SK-N-SH treated with all-trans-retinoic acid at 6 μM for 48 hours (cell line): ENCODE measurements around the gene HES1.

ENCODE experiments used
- ATAC-seq: fragments of 200-7000 bp; cut with Tn5 transposase; 3 replicates; pipeline ENCODE4 v1.9.1; 2020; ENCODE audit warnings: mild to moderate bottlenecking, moderate library complexity
- ARNTL ChIP-seq: fragments of 450-650 bp; formaldehyde crosslinking; IDR thresholded peaks from 2 replicates; pipeline ENCODE4 v1.5.0; 2020; ENCODE audit warnings: low read depth, mild to moderate bottlenecking, moderate library complexity, borderline replicate concordance
- BACH2 ChIP-seq: fragments of 250-450 bp; sonication (Bioruptor Pico); IDR thresholded peaks from 2 replicates; pipeline ENCODE4 v1.9.0; 2021; ENCODE audit warnings: mild to moderate bottlenecking, borderline replicate concordance
- CSDC2 ChIP-seq: fragments of 250-450 bp; sonication (Bioruptor Pico); IDR thresholded peaks from 2 replicates; pipeline ENCODE4 v1.5.0; 2020; ENCODE audit warnings: mild to moderate bottlenecking, moderate library complexity
- ESRRG ChIP-seq: fragments of 250-450 bp; sonication (Bioruptor Pico); IDR thresholded peaks from 2 replicates; pipeline ENCODE4 v1.6.1; 2021; ENCODE audit warnings: mild to moderate bottlenecking
- GLIS3 ChIP-seq: fragments of 250-450 bp; sonication (Bioruptor Pico); IDR thresholded peaks from 2 replicates; pipeline ENCODE4 v1.5.0; 2020; ENCODE audit warnings: mild to moderate bottlenecking, moderate library complexity
- ISL1 ChIP-seq: fragments of 250-450 bp; sonication (Bioruptor Pico); IDR thresholded peaks from 2 replicates; pipeline ENCODE4 v2.1.2; 2022; ENCODE audit warnings: mild to moderate bottlenecking, moderate library complexity
- OSR1 ChIP-seq: fragments of 250-450 bp; sonication (Bioruptor Pico); IDR thresholded peaks from 2 replicates; pipeline ENCODE4 v1.8.0; 2022; ENCODE audit warnings: moderate library complexity, mild to moderate bottlenecking, inconsistent platforms
- PPARA ChIP-seq: fragments of 250-450 bp; sonication (Bioruptor Pico); IDR thresholded peaks from 2 replicates; pipeline ENCODE4 v1.5.0; 2020; ENCODE audit warnings: mild to moderate bottlenecking, borderline replicate concordance
- SNAI2 ChIP-seq: fragments of 250-450 bp; sonication (Bioruptor Pico); IDR thresholded peaks from 2 replicates; pipeline ENCODE4 v1.5.0; 2020; ENCODE audit warnings: mild to moderate bottlenecking, moderate library complexity
- TOX ChIP-seq: fragments of 250-450 bp; sonication (Bioruptor Pico); IDR thresholded peaks from 2 replicates; pipeline ENCODE4 v1.8.0; 2021; ENCODE audit warnings: mild to moderate bottlenecking, moderate library complexity, borderline replicate concordance
- ZFP3 ChIP-seq: fragments of 250-450 bp; sonication (Bioruptor Pico); IDR thresholded peaks from 2 replicates; pipeline ENCODE4 v1.5.0; 2020; ENCODE audit warnings: mild to moderate bottlenecking, moderate library complexity
- ZFP30 ChIP-seq: fragments of 450-650 bp; formaldehyde crosslinking; IDR thresholded peaks from 2 replicates; pipeline ENCODE4 v1.5.0; 2022; ENCODE audit warnings: mild to moderate bottlenecking, moderate library complexity
- ZNF565 ChIP-seq: fragments of 450-650 bp; formaldehyde crosslinking; conservative IDR thresholded peaks from 2 replicates; pipeline ENCODE4 v1.5.0; 2020; ENCODE audit warnings: low read depth, mild to moderate bottlenecking, moderate library complexity
- ZNF70 ChIP-seq: fragments of 450-650 bp; formaldehyde crosslinking; IDR thresholded peaks from 2 replicates; pipeline ENCODE4 v1.5.0; 2020; ENCODE audit warnings: mild to moderate bottlenecking, moderate library complexity
- ZNF8 ChIP-seq: fragments of 450-650 bp; formaldehyde crosslinking; IDR thresholded peaks from 2 replicates; pipeline ENCODE4 v1.5.0; 2020; ENCODE audit warnings: mild to moderate bottlenecking, moderate library complexity
- TF ChIP-seq, protein P1 (sequence below): fragments of 250-450 bp; sonication (Bioruptor Pico); IDR thresholded peaks from 2 replicates; pipeline ENCODE4 v1.5.0; 2020; ENCODE audit warnings: mild to moderate bottlenecking, moderate library complexity
- TF ChIP-seq, protein P2 (sequence below): fragments of 250-450 bp; sonication (Bioruptor Pico); IDR thresholded peaks from 2 replicates; pipeline ENCODE4 v1.8.0; 2020; ENCODE audit warnings: mild to moderate bottlenecking, moderate library complexity, borderline replicate concordance
- TF ChIP-seq, protein P3 (sequence below): fragments of 250-450 bp; sonication (Bioruptor Pico); IDR thresholded peaks from 2 replicates; pipeline ENCODE4 v1.5.1; 2020; ENCODE audit warnings: low read depth, mild to moderate bottlenecking, moderate library complexity

The HES1 gene

DNA sequence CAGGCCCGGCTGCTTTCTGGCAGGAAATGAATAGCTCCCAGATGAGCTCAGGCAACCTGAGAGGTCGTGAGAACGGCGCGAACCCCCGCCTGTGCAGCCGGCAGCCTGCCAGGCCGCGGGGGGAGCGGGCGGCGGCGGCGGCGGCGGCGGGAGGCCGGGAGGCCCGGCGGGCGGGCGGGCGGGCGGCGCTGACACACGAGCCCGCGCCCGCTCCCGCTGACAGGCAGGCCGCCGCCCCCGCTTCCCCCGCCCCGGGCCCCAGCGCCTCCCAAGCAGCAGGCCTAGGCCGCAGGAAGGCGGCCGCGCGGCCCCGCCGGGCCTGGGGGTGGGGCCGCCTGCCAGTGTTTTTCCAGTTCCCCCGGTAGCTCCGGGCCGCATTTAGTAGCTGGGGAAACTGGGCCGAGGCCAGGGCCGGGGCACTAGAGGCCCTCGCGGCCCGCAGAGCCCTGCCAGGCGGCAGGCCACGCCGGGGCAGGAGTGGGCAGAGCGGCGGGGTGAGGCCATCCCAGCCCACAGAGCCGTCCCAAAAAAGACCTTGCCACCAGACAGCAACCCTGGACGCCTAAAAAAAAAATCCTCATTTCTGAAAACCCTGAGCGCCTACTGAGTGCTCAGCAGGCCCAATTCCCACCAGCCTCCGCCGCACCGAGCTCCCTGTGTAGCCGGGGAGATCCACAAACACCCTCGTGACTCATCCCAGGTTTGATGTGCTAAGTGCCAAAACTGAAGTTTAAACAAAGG is 5.6 kb downstream of the HES1 start:
- peak; percentile 37 for ATAC-seq
- TF ChIP-seq TOX (no peak), CSDC2 (peak; percentile 40; the same call in 1 of the 2 replicates), ZFP3 (CRISPR knock-in tag) (peak; percentile 67), ISL1 (CRISPR knock-in tag) (peak; percentile 14; the same call in 1 of the 2 replicates), ARNTL (CRISPR knock-in tag) (no peak), ESRRG (CRISPR knock-in tag) (no peak), GLIS3 (peak; percentile 79; the same call in 1 of the 2 replicates), PPARA (CRISPR knock-in tag) (no peak), ZFP30 (no peak)
- TF ChIP-seq, protein P1, sequence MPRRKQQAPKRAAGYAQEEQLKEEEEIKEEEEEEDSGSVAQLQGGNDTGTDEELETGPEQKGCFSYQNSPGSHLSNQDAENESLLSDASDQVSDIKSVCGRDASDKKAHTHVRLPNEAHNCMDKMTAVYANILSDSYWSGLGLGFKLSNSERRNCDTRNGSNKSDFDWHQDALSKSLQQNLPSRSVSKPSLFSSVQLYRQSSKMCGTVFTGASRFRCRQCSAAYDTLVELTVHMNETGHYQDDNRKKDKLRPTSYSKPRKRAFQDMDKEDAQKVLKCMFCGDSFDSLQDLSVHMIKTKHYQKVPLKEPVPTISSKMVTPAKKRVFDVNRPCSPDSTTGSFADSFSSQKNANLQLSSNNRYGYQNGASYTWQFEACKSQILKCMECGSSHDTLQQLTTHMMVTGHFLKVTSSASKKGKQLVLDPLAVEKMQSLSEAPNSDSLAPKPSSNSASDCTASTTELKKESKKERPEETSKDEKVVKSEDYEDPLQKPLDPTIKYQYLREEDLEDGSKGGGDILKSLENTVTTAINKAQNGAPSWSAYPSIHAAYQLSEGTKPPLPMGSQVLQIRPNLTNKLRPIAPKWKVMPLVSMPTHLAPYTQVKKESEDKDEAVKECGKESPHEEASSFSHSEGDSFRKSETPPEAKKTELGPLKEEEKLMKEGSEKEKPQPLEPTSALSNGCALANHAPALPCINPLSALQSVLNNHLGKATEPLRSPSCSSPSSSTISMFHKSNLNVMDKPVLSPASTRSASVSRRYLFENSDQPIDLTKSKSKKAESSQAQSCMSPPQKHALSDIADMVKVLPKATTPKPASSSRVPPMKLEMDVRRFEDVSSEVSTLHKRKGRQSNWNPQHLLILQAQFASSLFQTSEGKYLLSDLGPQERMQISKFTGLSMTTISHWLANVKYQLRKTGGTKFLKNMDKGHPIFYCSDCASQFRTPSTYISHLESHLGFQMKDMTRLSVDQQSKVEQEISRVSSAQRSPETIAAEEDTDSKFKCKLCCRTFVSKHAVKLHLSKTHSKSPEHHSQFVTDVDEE: peak; percentile 74
- TF ChIP-seq, protein P2, sequence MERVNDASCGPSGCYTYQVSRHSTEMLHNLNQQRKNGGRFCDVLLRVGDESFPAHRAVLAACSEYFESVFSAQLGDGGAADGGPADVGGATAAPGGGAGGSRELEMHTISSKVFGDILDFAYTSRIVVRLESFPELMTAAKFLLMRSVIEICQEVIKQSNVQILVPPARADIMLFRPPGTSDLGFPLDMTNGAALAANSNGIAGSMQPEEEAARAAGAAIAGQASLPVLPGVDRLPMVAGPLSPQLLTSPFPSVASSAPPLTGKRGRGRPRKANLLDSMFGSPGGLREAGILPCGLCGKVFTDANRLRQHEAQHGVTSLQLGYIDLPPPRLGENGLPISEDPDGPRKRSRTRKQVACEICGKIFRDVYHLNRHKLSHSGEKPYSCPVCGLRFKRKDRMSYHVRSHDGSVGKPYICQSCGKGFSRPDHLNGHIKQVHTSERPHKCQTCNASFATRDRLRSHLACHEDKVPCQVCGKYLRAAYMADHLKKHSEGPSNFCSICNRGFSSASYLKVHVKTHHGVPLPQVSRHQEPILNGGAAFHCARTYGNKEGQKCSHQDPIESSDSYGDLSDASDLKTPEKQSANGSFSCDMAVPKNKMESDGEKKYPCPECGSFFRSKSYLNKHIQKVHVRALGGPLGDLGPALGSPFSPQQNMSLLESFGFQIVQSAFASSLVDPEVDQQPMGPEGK (CRISPR knock-in tag): 0 out of 2 replicates have a peak, but pooled peaks have one; percentile 10

DNA sequence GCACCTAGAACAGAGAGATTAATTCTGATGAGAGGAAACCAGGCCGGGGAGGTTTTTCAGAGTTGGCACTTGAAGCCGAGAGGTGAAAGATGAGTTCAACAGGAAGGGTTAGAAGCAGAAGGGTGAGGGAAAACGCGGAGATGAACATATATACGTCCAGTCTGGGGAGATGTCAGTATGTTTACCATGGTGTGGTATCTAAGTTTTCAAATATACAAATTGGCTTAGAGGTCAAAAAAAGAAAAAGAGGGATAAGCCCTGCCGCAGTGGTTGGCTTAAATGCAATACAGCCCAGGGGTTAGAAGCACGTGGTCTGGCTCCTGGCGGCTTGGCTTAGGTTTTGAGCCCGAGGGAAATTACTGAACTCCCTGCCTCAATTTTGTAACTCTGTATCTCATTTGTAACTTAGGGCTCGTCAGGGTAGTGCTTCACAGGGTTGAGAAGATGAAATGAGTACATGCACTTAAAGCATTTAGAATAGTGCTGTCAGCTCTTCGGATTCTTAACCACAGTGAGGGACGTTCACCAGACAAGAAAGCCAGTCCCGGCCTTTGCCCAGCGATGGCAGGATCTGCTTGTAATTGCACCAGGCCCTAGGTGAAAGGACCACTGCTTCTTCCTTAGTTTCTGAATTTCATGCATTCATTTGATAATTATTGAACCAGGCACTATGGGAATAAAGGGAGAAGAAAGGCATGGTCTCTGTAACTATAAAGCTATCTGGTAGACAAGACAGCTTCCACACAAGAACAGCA is 6.4 kb downstream of the HES1 start:
- ATAC-seq: no peak

DNA sequence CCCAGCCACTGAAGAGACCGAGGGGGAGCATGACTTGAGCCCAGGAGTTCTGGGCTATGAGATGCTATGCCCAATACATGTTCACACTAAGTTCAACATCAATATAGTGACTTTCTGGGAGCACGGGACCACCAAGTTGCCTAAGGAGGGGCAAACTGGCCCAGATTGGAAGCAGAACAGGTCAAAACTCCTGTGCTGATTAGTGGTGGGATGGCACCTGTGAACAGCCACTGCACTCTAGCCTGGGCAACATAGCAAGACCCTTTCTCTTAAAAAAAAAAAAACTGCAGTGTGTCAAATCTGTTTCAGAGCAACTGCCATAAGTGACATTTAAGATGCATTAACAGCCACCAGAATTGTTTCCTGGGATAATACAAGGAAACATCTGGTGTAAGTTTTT is 9.8 kb downstream of the HES1 start:
- ATAC-seq: no peak
- TF ChIP-seq, protein P2 (CRISPR knock-in tag): no peak
- TF ChIP-seq, protein P3, sequence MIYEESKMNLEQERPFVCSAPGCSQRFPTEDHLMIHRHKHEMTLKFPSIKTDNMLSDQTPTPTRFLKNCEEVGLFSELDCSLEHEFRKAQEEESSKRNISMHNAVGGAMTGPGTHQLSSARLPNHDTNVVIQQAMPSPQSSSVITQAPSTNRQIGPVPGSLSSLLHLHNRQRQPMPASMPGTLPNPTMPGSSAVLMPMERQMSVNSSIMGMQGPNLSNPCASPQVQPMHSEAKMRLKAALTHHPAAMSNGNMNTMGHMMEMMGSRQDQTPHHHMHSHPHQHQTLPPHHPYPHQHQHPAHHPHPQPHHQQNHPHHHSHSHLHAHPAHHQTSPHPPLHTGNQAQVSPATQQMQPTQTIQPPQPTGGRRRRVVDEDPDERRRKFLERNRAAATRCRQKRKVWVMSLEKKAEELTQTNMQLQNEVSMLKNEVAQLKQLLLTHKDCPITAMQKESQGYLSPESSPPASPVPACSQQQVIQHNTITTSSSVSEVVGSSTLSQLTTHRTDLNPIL (CRISPR knock-in tag): no peak
- TF ChIP-seq ARNTL (CRISPR knock-in tag) (no peak), BACH2 (CRISPR knock-in tag) (no peak), ESRRG (CRISPR knock-in tag) (no peak), GLIS3 (no peak), ZNF70 (CRISPR knock-in tag) (no peak), ZFP3 (CRISPR knock-in tag) (no peak), OSR1 (no peak), ZNF565 (no peak), SNAI2 (CRISPR knock-in tag) (no peak), ZFP30 (no peak), ZNF8 (CRISPR knock-in tag) (no peak), PPARA (CRISPR knock-in tag) (no peak)
- TF ChIP-seq, protein P1: no peak

More for the DNA sequence above, 6.4 kb downstream of the HES1 start:
- TF ChIP-seq, protein P3 (CRISPR knock-in tag): 0 out of 2 replicates have a peak, but pooled peaks have one; percentile 47
- peak; percentile 72; the same call in 1 of the 2 replicates for TF ChIP-seq SNAI2 (CRISPR knock-in tag)
- TF ChIP-seq, protein P2 (CRISPR knock-in tag): no peak
- TF ChIP-seq, all 23 proteins: peak for 2
